HCT116 (cell line): Measurements from ENCODE around the gene RNF4. TPM values are rescaled to one million over a fixed set of nuclear protein-coding genes. Genes with fewer than 3 reads are reported as not detected.

ENCODE experiments used
- ATAC-seq: fragments of 200-7000 bp; cut with Tn5 transposase; 2 replicates; pipeline ENCODE4 v1.9.1; 2020; ENCODE audit warnings: mild to moderate bottlenecking, moderate library complexity
- BruUV-seq: library from RNA; stranded (reverse); fragments of 400-500 nt; replicated peaks from 2 replicates; lab custom pipeline; 2021; lab: Mats Ljungman, UMichigan
- CTCF ChIA-PET: fragments of 300-600 bp; sonication (Branson Sonifier 250); formaldehyde crosslinking; loops from one replicate; lab custom pipeline; 2021; ENCODE audit warnings: antibody characterized with exemption; lab: Charles Lee
- POLR2A ChIA-PET: fragments of 300-600, 350-600 bp; sonication (Branson Sonifier 250); formaldehyde crosslinking; loops from one replicate; lab custom pipeline; 2021; ENCODE audit warnings: antibody characterized with exemption; lab: Charles Lee
- RAD21 ChIA-PET, 2 experiments: fragments of 300-600 bp; sonication (Branson Sonifier 250); formaldehyde crosslinking; loops; one replicate each; lab custom pipeline; 2023; ENCODE audit warnings: low total read pairs in 2 of 2; ENCODE audit not compliant: uncharacterized antibody in 2 of 2, unreplicated experiment in 2 of 2, low non-redundant PET in 1 of 2; lab: Charles Lee
- DNase-seq: peaks from one replicate; pipeline ENCODE4 v3.0.0-alpha.2; 2010; ENCODE audit warnings: low read depth, low spot score
- H2AFZ ChIP-seq: fragments of 200-600 bp; shearing (Covaris generic), sonication (generic); 2 replicates; pipeline ENCODE4 v1.6.1; 2017; ENCODE audit warnings: low read depth, mixed run types, mixed read lengths, antibody characterized with exemption, low read length; ENCODE audit not compliant: poor library complexity, severe bottlenecking
- H3K27ac ChIP-seq: 2 replicates; pipeline ENCODE4 v1.5.1; 2012; ENCODE audit warnings: low read depth, low read length
- H3K27me3 ChIP-seq: fragments of 200-600 bp; sonication (generic); 2 replicates; pipeline ENCODE4 v1.6.1; 2016; ENCODE audit warnings: mixed run types, low read length, mixed read lengths; ENCODE audit not compliant: insufficient read depth
- H3K36me3 ChIP-seq, 2 experiments: fragments of 200-500 bp in 1 of 2; fragments of 200-600 bp in 1 of 2; sonication (Bioruptor generic) in 1 of 2; sonication (generic) in 1 of 2; 2 replicates each; pipeline versions ENCODE4 v1.5.1 to v1.6.1; 2014 to 2016; ENCODE audit warnings: low read length in 2 of 2, inconsistent platforms in 1 of 2, mixed read lengths in 1 of 2, mixed run types in 1 of 2; ENCODE audit not compliant: insufficient read depth in 2 of 2, control insufficient read depth in 1 of 2
- H3K4me1 ChIP-seq, 2 experiments: fragments of 200-600 bp in 1 of 2; sonication (generic) in 1 of 2; 2 replicates each; pipeline versions ENCODE4 v1.5.1 to v1.6.1; 2012 to 2017; ENCODE audit warnings: low read length in 2 of 2, inconsistent platforms in 1 of 2, mild to moderate bottlenecking in 1 of 2, mixed read lengths in 1 of 2, mixed run types in 1 of 2, moderate library complexity in 1 of 2; ENCODE audit not compliant: insufficient read depth in 2 of 2, control insufficient read depth in 1 of 2
- H3K4me2 ChIP-seq: fragments of 200-600 bp; sonication (generic); 2 replicates; pipeline ENCODE4 v1.6.1; 2017; ENCODE audit warnings: mixed run types, low read length, mixed read lengths
- H3K4me3 ChIP-seq, 2 experiments: fragments of 200-600 bp in 1 of 2; sonication (generic) in 1 of 2; replicated peaks in 1 of 2; 2 replicates each; pipeline ENCODE4 v1.5.1; 2011 to 2016; ENCODE audit warnings: low read length in 2 of 2, control low read depth in 1 of 2, low read depth in 1 of 2, mild to moderate bottlenecking in 1 of 2, mixed read lengths in 1 of 2, mixed run types in 1 of 2
- H3K79me2 ChIP-seq: fragments of 200-600 bp; sonication (generic); 2 replicates; pipeline ENCODE4 v1.6.1; 2017; ENCODE audit warnings: mild to moderate bottlenecking, mixed run types, low read length, moderate library complexity, mixed read lengths; ENCODE audit not compliant: insufficient read depth
- H3K9ac ChIP-seq: fragments of 200-600 bp; sonication (generic); 2 replicates; pipeline ENCODE4 v1.6.1; 2016; ENCODE audit warnings: low read length, mixed read lengths
- H3K9me2 ChIP-seq: fragments of 200-600 bp; sonication (generic), shearing (Covaris generic); 2 replicates; pipeline ENCODE4 v1.6.1; 2017; ENCODE audit warnings: mixed run types, mild to moderate bottlenecking, moderate library complexity; ENCODE audit not compliant: insufficient read depth
- H3K9me3 ChIP-seq, 2 experiments: fragments of 200-500 bp in 1 of 2; fragments of 200-600 bp in 1 of 2; sonication (Bioruptor generic) in 1 of 2; sonication (generic) in 1 of 2; 2 replicates each; pipeline ENCODE4 v1.6.1; 2014 to 2017; ENCODE audit warnings: low read length in 2 of 2, mixed read lengths in 2 of 2, inconsistent platforms in 1 of 2, low read depth in 1 of 2, mild to moderate bottlenecking in 1 of 2, mixed run types in 1 of 2, moderate library complexity in 1 of 2; ENCODE audit not compliant: control insufficient read depth in 1 of 2, insufficient read depth in 1 of 2
- H4K20me1 ChIP-seq: fragments of 200-600 bp; sonication (generic), shearing (Covaris generic); 2 replicates; pipeline ENCODE4 v1.6.1; 2017; ENCODE audit warnings: mixed run types, mild to moderate bottlenecking, moderate library complexity; ENCODE audit not compliant: insufficient read depth
- CEBPB ChIP-seq: IDR thresholded peaks from 2 replicates; pipeline ENCODE4 v1.6.1; 2012; ENCODE audit warnings: low read depth
- EGR1 ChIP-seq: IDR thresholded peaks from 2 replicates; pipeline ENCODE4 v1.6.1; 2012; ENCODE audit warnings: low read depth
- EZH2 ChIP-seq: fragments of 200-600 bp; sonication (generic); IDR thresholded peaks from 2 replicates; pipeline ENCODE4 v1.6.1; 2017; ENCODE audit warnings: antibody characterized with exemption, mixed run types
- EZH2phosphoT487 ChIP-seq: fragments of 200-600 bp; IDR thresholded peaks from 2 replicates; pipeline ENCODE4 v1.6.1; 2018; ENCODE audit warnings: antibody characterized with exemption, borderline replicate concordance
- FOSL1 ChIP-seq: IDR thresholded peaks from 2 replicates; pipeline ENCODE4 v1.6.1; 2012; ENCODE audit warnings: low read depth
- JUND ChIP-seq: IDR thresholded peaks from 2 replicates; pipeline ENCODE4 v1.6.1; 2012
- POLR2A ChIP-seq: IDR thresholded peaks from 2 replicates; pipeline ENCODE4 v1.7.0; 2011; ENCODE audit warnings: borderline replicate concordance; ENCODE audit not compliant: insufficient read depth, insufficient read length; ENCODE audit errors: extremely low read depth
- POLR2AphosphoS5 ChIP-seq: IDR thresholded peaks from 2 replicates; pipeline ENCODE4 v1.6.1; 2011; ENCODE audit warnings: mild to moderate bottlenecking, low read depth, low read length, moderate library complexity
- RAD21 ChIP-seq: IDR thresholded peaks from 2 replicates; pipeline ENCODE4 v1.6.1; 2012; ENCODE audit warnings: low read depth, mild to moderate bottlenecking
- SIN3A ChIP-seq: IDR thresholded peaks from 2 replicates; pipeline ENCODE4 v1.6.1; 2012; ENCODE audit warnings: low read depth
- SP1 ChIP-seq: IDR thresholded peaks from 2 replicates; pipeline ENCODE4 v1.6.1; 2012; ENCODE audit warnings: low read depth
- SRF ChIP-seq: IDR thresholded peaks from 2 replicates; pipeline ENCODE4 v1.6.1; 2012; ENCODE audit warnings: low read depth
- TCF7L2 ChIP-seq: IDR thresholded peaks from 2 replicates; pipeline ENCODE4 v1.7.0; 2011; ENCODE audit warnings: borderline replicate concordance, inconsistent platforms; ENCODE audit not compliant: insufficient read depth, insufficient read length; ENCODE audit errors: extremely low read depth
- YY1 ChIP-seq: IDR thresholded peaks from 2 replicates; pipeline ENCODE4 v1.6.1; 2011; ENCODE audit warnings: low read length, low read depth, moderate library complexity, mild to moderate bottlenecking; ENCODE audit not compliant: insufficient replicate concordance; ENCODE audit errors: extremely low read depth
- ZFX ChIP-seq: fragments of 450-650 bp; IDR thresholded peaks from 2 replicates; pipeline ENCODE4 v1.6.1; 2017
- ZNF274 ChIP-seq: fragments of 200-500 bp; sonication (Bioruptor generic); IDR thresholded peaks from 2 replicates; pipeline ENCODE4 v1.6.1; 2014; ENCODE audit warnings: mild to moderate bottlenecking, low read depth, low read length, inconsistent platforms
- intact Hi-C: fragments of 100-400 bp; cut with micrococcal nuclease; formaldehyde crosslinking; loops from 2 replicates; pipeline ENCODE4 v1.10.0; 2022
- total RNA-seq: library from RNA; stranded (reverse); gene quantifications from one replicate; pipeline ENCODE4 v1.2.1, GENCODE V29; 2021; ENCODE audit not compliant: unreplicated experiment
- TF ChIP-seq, protein P1 (sequence below): IDR thresholded peaks from 2 replicates; pipeline ENCODE4 v1.6.1; 2011; ENCODE audit warnings: mild to moderate bottlenecking, low read length, moderate library complexity; ENCODE audit not compliant: insufficient replicate concordance; ENCODE audit errors: extremely low read depth
- TF ChIP-seq, protein P2 (sequence below), 3 experiments: fragments of 200-600 bp in 1 of 3; sonication (generic) in 1 of 3; IDR thresholded peaks in 2 of 3; conservative IDR thresholded peaks in 1 of 3; 2 replicates each; pipeline ENCODE4 v1.5.1; 2012 to 2017; ENCODE audit warnings: low read depth in 2 of 3, low read length in 2 of 3, antibody characterized with exemption in 1 of 3, borderline replicate concordance in 1 of 3, control low read depth in 1 of 3, mild to moderate bottlenecking in 1 of 3, mixed read lengths in 1 of 3, mixed run types in 1 of 3, moderate library complexity in 1 of 3; ENCODE audit not compliant: insufficient read depth in 1 of 3
- TF ChIP-seq, protein P3 (sequence below): IDR thresholded peaks from 2 replicates; pipeline ENCODE4 v1.6.1; 2012; ENCODE audit warnings: low read depth

Gene RNF4
- total RNA-seq, 1 experiment from 2014 or later = 62.3 TPM

DNA sequence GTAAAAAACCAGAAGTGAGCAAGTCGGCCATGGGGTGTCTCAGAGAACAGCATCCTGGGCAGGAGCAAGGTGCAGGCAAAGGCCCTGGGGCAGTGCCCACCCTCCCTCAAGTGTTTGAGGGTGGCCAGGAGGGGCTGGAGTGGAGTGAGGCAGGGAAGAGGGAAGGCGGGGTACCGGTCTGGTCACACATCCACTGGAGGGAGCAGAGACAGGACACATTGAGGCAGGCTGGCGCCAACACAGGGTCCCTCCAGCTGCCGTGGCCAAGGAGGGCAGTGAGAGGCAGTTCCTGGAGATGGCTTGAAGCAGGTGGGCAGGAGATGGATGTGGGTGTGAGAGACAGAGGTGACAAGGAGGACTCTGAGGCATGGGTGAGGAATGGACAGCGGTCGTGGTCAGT, 20.3 kb upstream of the RNF4 start:
- Histone ChIP-seq H3K9me3 (no peaks in the 10 kb centered on the region), H3K79me2 (no peaks in the 10 kb centered on the region), H2AFZ (no peak overlapping the region), H3K4me1 (no peaks in the 10 kb centered on the region), H3K4me3 (no peak overlapping the region), H4K20me1 (no peaks in the 10 kb centered on the region)
- no TSS peak for BruUV-seq
- POLR2A ChIA-PET = no interaction called here
- intact Hi-C loops = no loop called here
- TF ChIP-seq SP1 = no peak
- no peak for TF ChIP-seq SRF
- no peak for TF ChIP-seq JUND
- TF ChIP-seq, protein P1, sequence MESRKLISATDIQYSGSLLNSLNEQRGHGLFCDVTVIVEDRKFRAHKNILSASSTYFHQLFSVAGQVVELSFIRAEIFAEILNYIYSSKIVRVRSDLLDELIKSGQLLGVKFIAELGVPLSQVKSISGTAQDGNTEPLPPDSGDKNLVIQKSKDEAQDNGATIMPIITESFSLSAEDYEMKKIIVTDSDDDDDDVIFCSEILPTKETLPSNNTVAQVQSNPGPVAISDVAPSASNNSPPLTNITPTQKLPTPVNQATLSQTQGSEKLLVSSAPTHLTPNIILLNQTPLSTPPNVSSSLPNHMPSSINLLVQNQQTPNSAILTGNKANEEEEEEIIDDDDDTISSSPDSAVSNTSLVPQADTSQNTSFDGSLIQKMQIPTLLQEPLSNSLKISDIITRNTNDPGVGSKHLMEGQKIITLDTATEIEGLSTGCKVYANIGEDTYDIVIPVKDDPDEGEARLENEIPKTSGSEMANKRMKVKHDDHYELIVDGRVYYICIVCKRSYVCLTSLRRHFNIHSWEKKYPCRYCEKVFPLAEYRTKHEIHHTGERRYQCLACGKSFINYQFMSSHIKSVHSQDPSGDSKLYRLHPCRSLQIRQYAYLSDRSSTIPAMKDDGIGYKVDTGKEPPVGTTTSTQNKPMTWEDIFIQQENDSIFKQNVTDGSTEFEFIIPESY = no peak
- no peak for TF ChIP-seq EZH2
- TF ChIP-seq, protein P2, sequence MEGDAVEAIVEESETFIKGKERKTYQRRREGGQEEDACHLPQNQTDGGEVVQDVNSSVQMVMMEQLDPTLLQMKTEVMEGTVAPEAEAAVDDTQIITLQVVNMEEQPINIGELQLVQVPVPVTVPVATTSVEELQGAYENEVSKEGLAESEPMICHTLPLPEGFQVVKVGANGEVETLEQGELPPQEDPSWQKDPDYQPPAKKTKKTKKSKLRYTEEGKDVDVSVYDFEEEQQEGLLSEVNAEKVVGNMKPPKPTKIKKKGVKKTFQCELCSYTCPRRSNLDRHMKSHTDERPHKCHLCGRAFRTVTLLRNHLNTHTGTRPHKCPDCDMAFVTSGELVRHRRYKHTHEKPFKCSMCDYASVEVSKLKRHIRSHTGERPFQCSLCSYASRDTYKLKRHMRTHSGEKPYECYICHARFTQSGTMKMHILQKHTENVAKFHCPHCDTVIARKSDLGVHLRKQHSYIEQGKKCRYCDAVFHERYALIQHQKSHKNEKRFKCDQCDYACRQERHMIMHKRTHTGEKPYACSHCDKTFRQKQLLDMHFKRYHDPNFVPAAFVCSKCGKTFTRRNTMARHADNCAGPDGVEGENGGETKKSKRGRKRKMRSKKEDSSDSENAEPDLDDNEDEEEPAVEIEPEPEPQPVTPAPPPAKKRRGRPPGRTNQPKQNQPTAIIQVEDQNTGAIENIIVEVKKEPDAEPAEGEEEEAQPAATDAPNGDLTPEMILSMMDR (IDR thresholded peaks at IDR 0.05 in 2 of 3, conservative IDR thresholded peaks at IDR 0.05 in 1 of 3; ENCODE audit: borderline replicate concordance in 1 of 3, insufficient read depth in 1 of 3, low read depth in 2 of 3, low read length in 2 of 3) = no peak
- no peak for TF ChIP-seq RAD21
- TF ChIP-seq SIN3A = no peak
- no peak for TF ChIP-seq POLR2A
- no peak for TF ChIP-seq TCF7L2
- no peak for TF ChIP-seq EZH2phosphoT487
- TF ChIP-seq POLR2AphosphoS5 = no peak
- no peak for TF ChIP-seq ZFX
- no peak for TF ChIP-seq ZNF274
- TF ChIP-seq FOSL1 = no peak
- TF ChIP-seq YY1 = no peak
- TF ChIP-seq CEBPB = no peak
- TF ChIP-seq EGR1 = no peak
- TF ChIP-seq, protein P3, sequence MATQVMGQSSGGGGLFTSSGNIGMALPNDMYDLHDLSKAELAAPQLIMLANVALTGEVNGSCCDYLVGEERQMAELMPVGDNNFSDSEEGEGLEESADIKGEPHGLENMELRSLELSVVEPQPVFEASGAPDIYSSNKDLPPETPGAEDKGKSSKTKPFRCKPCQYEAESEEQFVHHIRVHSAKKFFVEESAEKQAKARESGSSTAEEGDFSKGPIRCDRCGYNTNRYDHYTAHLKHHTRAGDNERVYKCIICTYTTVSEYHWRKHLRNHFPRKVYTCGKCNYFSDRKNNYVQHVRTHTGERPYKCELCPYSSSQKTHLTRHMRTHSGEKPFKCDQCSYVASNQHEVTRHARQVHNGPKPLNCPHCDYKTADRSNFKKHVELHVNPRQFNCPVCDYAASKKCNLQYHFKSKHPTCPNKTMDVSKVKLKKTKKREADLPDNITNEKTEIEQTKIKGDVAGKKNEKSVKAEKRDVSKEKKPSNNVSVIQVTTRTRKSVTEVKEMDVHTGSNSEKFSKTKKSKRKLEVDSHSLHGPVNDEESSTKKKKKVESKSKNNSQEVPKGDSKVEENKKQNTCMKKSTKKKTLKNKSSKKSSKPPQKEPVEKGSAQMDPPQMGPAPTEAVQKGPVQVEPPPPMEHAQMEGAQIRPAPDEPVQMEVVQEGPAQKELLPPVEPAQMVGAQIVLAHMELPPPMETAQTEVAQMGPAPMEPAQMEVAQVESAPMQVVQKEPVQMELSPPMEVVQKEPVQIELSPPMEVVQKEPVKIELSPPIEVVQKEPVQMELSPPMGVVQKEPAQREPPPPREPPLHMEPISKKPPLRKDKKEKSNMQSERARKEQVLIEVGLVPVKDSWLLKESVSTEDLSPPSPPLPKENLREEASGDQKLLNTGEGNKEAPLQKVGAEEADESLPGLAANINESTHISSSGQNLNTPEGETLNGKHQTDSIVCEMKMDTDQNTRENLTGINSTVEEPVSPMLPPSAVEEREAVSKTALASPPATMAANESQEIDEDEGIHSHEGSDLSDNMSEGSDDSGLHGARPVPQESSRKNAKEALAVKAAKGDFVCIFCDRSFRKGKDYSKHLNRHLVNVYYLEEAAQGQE = no peak
- TF ChIP-seq, all 23 proteins: peak for 0
- Histone ChIP-seq H3K9me2 (no peaks in the 10 kb centered on the region), H3K9ac (no peak overlapping the region), H3K27me3 (no peaks in the 10 kb centered on the region), H3K4me2 (no peak overlapping the region), H3K27ac (no peak overlapping the region), H3K36me3 (no peaks in the 10 kb centered on the region)
- ChIA-PET CTCF (no interaction called here), RAD21 (interaction anchor here in 1 of 2 experiments (0.6 kb wide), 1 partner anchor 104 kb away, joined by 3 read pairs; no protein-coding TSS in a partner anchor)
- DNase-seq = no peak
- no peak for ATAC-seq
